Kidney (tissue), 14 donors: ENCODE measurements around the gene RPL19. TPM values are rescaled to one million over a fixed set of nuclear protein-coding genes. Genes with fewer than 3 reads are reported as not detected.

Experiments used
- DNase-seq, 5 donors: peaks; one replicate each; pipeline ENCODE4 v3.0.0-alpha.2; 2013 to 2020
- FAIRE-seq: peaks from 2 replicates; lab custom pipeline; 2012; peaks lifted over from hg19 to GRCh38; lab: Jason Lieb, UNC
- H3K27ac ChIP-seq, 2 donors: one replicate each; pipeline ENCODE4 v1.7.0; 2013; ENCODE audit warnings: low read depth in 2 of 2, low read length in 2 of 2, inconsistent platforms in 1 of 2
- H3K27me3 ChIP-seq: one replicate; pipeline ENCODE4 v1.7.1; 2013; ENCODE audit warnings: low read length, inconsistent platforms; ENCODE audit not compliant: control insufficient read depth, insufficient read depth
- H3K36me3 ChIP-seq, 3 donors: one replicate each; pipeline versions ENCODE4 v1.7.0 to v1.7.1; 2013; ENCODE audit warnings: low read length in 3 of 3, control low read depth in 1 of 3, inconsistent platforms in 1 of 3; ENCODE audit not compliant: insufficient read depth in 3 of 3, control insufficient read depth in 2 of 3
- H3K4me1 ChIP-seq, 3 donors: one replicate each; pipeline versions ENCODE4 v1.7.0 to v1.7.1; 2013; ENCODE audit warnings: low read length in 3 of 3, inconsistent platforms in 1 of 3, low read depth in 1 of 3; ENCODE audit not compliant: control insufficient read depth in 2 of 3, insufficient read depth in 2 of 3
- H3K4me3 ChIP-seq, 3 donors: one replicate each; pipeline versions ENCODE4 v1.7.0 to v1.8.1; 2013; ENCODE audit warnings: low read length in 3 of 3, control low read depth in 1 of 3, inconsistent platforms in 1 of 3
- H3K9ac ChIP-seq, 3 donors: one replicate each; pipeline versions ENCODE4 v1.7.0 to v1.7.1; 2013; ENCODE audit warnings: low read length in 3 of 3, control low read depth in 1 of 3, inconsistent platforms in 1 of 3
- H3K9me3 ChIP-seq, 3 donors: one replicate each; pipeline versions ENCODE4 v1.7.0 to v1.7.1; 2013; ENCODE audit warnings: low read length in 3 of 3, control low read depth in 1 of 3, inconsistent platforms in 1 of 3; ENCODE audit not compliant: control insufficient read depth in 2 of 3, insufficient read depth in 1 of 3
- intact Hi-C: fragments of 100-400 bp; cut with DNase I; formaldehyde crosslinking; loops from one replicate; pipeline ENCODE4 v1.11.1; 2022
- polyA plus RNA-seq: library from polyadenylated mRNA; stranded (reverse); fragments of 350-450 nt; fragmentation: Illumina TruSeq; extraction: RNeasy Lipid Tissue Mini Kit (QIAGEN cat#74804); gene quantifications from one replicate; pipeline ENCODE4 v1.2.3, GENCODE V29; 2014; ENCODE audit warnings: low read depth, low replicate concordance; ENCODE audit not compliant: insufficient read depth
- total RNA-seq: library from RNA; stranded (reverse); fragmentation: NEBNext Ultra II Directional; extraction: Animal tissue kit (Norgen Biotek cat#: 25700); gene quantifications from one replicate; pipeline ENCODE4 v1.2.1, GENCODE V29; 2021
- TF ChIP-seq, protein P1 (sequence below): IDR thresholded peaks from 3 replicates; pipeline ENCODE4 v1.5.1; 2012; ENCODE audit warnings: mild to moderate bottlenecking, moderate library complexity, borderline replicate concordance; ENCODE audit not compliant: insufficient read depth; ENCODE audit errors: extremely low read depth
- donor health status: control.
- donor health status: control.
- donor health status: control.
- donor health status: control.
- donor health status: control.
- donor health status: DM: yes; HTN: yes; CAD: no.
- donor health status: Normal renal cell carcinoma (clear cell type).

Gene RPL19
- total and polyA plus RNA-seq, 2 donors from 2014 or later = 1,460 to 2,512 TPM

DNA sequence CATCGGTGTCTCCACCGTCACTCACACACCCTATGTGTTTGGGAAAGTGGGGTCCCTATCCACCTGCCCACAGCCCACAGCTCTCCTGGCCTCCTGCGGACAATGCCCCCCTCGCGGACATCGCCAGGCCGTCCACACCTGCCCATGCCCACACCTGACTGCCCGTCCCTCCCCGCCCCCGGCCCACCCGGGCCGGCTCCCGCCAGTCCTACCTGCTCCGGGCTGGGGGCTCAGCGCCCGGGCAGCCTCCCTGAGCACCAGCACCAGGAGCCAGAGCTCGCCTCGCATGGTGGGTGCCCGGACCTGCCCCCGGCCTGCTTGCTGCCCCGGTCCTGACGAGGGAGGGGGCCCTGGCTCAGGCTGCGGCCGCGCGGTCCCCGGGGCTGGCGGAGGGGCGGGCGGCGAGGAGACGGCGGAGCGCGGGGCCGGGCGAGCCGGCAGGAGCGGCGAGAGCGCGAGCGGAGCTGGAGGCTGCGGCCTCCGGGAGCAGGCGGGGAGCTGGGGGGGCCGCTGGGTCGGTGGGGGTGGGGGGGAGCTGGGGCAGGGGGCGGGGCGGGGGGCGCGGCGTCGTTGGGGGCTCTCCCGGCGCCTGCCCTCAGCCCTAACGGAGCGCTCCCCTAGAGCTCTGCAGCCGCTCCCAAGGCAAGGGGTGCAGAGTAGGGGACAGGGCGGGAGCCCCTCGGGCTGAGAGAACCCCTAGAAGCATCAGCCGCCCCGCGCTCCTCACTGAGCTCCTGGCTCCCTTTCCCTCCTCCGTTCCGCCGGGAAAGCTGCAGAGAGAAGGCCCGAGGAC lies 48.7 kb upstream of the RPL19 start, which contains the start of gene PLXDC1:
Gene PLXDC1, minus strand, starts transcription at position 488 of the 793 bp plus-strand sequence. Its CDS starts 200 bp downstream, at position 288.
- H3K36me3 ChIP-seq = no peaks in the 10 kb centered on the region
- H3K9ac ChIP-seq = peak within 1 kb of the TSS in 1 of 3 donors; percentile 83
- H3K4me1 ChIP-seq = peaks cover 0 to 10% (median 8%) of the 10 kb centered on the region in 3 donors
- TF ChIP-seq, protein P1, sequence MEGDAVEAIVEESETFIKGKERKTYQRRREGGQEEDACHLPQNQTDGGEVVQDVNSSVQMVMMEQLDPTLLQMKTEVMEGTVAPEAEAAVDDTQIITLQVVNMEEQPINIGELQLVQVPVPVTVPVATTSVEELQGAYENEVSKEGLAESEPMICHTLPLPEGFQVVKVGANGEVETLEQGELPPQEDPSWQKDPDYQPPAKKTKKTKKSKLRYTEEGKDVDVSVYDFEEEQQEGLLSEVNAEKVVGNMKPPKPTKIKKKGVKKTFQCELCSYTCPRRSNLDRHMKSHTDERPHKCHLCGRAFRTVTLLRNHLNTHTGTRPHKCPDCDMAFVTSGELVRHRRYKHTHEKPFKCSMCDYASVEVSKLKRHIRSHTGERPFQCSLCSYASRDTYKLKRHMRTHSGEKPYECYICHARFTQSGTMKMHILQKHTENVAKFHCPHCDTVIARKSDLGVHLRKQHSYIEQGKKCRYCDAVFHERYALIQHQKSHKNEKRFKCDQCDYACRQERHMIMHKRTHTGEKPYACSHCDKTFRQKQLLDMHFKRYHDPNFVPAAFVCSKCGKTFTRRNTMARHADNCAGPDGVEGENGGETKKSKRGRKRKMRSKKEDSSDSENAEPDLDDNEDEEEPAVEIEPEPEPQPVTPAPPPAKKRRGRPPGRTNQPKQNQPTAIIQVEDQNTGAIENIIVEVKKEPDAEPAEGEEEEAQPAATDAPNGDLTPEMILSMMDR = no peak
- peak in 4 of 5 donors; percentile 34 to 80 (median 55) for DNase-seq
- peak within 1 kb of the TSS in 2 of 3 donors; percentile 62 to 86 for H3K4me3 ChIP-seq
- intact Hi-C loops = loop anchor here (10.0 kb wide), 1 partner anchor 167 kb away; no protein-coding TSS in a partner anchor
- FAIRE-seq = no peak
- peak within 1 kb of the TSS in 1 of 2 donors; percentile 96 for H3K27ac ChIP-seq
- H3K27me3 ChIP-seq = no peaks in the 10 kb centered on the region
- H3K9me3 ChIP-seq = no peaks in the 10 kb centered on the region

DNA sequence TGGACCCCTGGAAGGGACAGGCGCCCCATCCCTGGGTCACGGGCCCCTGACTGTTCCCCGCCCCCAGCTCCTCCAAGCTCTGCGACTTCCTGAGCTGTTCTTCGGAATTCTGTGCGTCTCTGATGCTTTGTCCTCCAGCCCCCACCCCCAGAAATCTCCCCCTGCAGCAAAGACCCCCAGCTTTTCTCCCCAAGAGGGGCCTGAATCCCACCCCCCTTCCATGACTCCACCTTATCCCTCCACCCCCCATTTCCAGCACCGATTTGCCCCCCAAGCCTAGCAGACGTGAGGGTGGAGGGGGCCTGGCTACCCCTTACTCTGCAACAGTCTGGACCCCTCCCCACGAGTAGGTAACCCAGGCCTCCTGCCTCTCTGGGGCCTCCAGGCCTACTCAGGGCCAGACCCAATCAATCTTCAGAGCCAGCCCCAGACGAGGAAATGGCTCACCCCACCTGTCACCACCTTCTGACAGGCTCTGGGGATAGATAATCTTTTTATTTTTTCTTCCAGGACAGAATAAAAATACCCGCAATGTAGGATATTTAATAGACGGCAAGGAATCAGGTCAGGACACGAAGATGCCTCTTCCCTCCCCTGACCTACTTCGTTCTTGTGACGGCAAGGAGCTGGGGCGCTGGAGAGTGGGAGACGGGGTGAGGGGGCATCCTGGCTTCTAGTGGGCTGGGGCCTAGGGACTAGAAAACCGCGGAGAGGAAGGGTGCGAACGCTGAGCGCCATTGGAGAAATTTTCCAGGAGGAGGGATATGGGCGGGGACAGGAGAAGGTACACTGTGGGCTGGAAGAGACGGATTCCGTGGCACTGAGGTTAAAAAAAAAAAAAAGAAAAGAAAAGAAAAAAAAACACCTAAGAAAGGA lies 47.9 kb upstream of the RPL19 start:
- H3K4me1 ChIP-seq = peaks cover 0 to 10% (median 8%) of the 10 kb centered on the region in 3 donors
- DNase-seq (peak in 2 of 5 donors; percentile 67 to 81), FAIRE-seq (no peak)
- peak overlapping the region; percentile 94 to 96 for H3K27ac ChIP-seq
- intact Hi-C loops = loop anchor here (10.0 kb wide), 1 partner anchor 167 kb away; no protein-coding TSS in a partner anchor
- no peaks in the 10 kb centered on the region for H3K27me3 ChIP-seq
- no peaks in the 10 kb centered on the region for H3K36me3 ChIP-seq
- peak overlapping the region in 1 of 3 donors; percentile 83 for H3K9ac ChIP-seq
- H3K9me3 ChIP-seq = no peaks in the 10 kb centered on the region
- TF ChIP-seq, protein P1 = no peak
- peak overlapping the region; percentile 62 to 90 (median 86) for H3K4me3 ChIP-seq

DNA sequence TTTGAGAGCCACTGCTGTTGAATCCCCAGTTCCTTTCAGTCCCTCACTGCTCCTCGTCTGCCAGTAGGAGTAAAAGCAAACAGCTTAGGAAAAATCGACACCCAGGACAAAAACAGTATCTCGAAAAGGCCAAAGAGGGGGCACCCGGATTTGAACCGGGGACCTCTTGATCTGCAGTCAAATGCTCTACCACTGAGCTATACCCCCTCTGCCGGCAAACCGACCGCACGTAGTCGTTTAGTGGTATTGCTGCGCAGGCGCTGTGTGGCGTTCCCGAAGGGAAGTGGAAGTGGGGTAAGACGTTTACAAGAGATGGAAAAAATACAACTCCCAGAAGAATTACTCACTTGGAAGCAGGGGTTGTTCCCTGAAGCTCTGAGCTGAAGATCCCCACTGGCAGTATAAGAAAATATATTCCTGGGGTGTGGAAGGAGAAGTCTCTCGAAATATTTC lies 46.5 kb upstream of the RPL19 start:
- Histone ChIP-seq H3K4me3 (peak overlapping the region; percentile 86 to 90 (median 90)), H3K27ac (peak overlapping the region; percentile 94 to 96), H3K9me3 (no peaks in the 10 kb centered on the region), H3K27me3 (no peaks in the 10 kb centered on the region), H3K9ac (peak overlapping the region; percentile 80 to 83 (median 80)), H3K4me1 (peaks cover 0 to 10% (median 8%) of the 10 kb centered on the region in 3 donors), H3K36me3 (no peaks in the 10 kb centered on the region)
- no peak for FAIRE-seq
- TF ChIP-seq, protein P1 = no peak
- intact Hi-C loops = loop anchor here (10.0 kb wide), 1 partner anchor 169 kb away; no protein-coding TSS in a partner anchor
- DNase-seq = peak; percentile 95 to 98 (median 97)
